Measurements from ENCODE around the gene ELAVL3. TPM values are rescaled to one million over a fixed set of nuclear protein-coding genes. Genes with fewer than 3 reads are reported as not detected.
"Not testable (repeated sequence)": the region's sequence is repeated elsewhere in the genome, so short reads cannot be mapped to it uniquely, and the experiment has no call there.

Gene ELAVL3
- total and polyA plus RNA-seq, 8 donors: 0.08 to 0.16 (median 0.15) TPM; not detected in 5

DNA sequence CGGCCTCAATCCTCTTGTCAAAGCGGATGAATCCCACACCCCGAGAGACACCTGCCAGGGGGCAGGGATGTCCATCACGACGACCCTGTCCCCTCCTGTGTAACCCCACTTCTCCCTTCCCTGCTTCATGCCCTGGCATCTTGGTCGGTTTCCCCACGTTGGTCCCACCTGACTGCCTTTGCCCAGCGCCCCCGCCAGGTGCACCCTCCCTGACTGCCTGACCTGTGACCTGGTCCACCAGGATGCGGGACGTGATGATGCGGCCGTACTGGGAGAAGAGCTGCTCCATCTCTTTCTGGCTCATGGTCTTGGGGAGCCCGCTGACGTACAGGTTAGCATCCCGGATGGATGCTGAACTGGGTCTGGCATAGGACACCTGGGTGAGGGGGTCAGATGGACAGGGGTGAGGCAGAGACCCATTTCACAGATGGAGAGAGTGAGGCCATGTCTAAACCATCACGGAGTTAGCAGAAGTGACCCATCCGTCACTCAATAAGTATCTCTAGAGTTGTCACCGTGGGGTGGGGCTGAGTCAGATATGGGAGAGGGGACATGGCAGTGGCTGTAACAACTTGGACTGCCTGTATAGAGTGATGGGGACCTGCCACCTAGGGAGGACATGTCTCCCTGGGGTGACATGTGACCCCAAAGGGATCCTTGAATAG lies 22.5 kb downstream of the ELAVL3 start:
- no peak for FAIRE-seq
- Histone ChIP-seq H3K27ac (no peak overlapping the region), H3K4me3 (no peak overlapping the region), H3K27me3 (no peaks in the 10 kb centered on the region), H3K4me1 (no peaks in the 10 kb centered on the region), H3K9me3 (no peaks in the 10 kb centered on the region), H3K36me3 (no peaks in the 10 kb centered on the region)
- ATAC-seq: no peak
- no peak for DNase-seq
- TF ChIP-seq, protein P1, sequence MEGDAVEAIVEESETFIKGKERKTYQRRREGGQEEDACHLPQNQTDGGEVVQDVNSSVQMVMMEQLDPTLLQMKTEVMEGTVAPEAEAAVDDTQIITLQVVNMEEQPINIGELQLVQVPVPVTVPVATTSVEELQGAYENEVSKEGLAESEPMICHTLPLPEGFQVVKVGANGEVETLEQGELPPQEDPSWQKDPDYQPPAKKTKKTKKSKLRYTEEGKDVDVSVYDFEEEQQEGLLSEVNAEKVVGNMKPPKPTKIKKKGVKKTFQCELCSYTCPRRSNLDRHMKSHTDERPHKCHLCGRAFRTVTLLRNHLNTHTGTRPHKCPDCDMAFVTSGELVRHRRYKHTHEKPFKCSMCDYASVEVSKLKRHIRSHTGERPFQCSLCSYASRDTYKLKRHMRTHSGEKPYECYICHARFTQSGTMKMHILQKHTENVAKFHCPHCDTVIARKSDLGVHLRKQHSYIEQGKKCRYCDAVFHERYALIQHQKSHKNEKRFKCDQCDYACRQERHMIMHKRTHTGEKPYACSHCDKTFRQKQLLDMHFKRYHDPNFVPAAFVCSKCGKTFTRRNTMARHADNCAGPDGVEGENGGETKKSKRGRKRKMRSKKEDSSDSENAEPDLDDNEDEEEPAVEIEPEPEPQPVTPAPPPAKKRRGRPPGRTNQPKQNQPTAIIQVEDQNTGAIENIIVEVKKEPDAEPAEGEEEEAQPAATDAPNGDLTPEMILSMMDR (IDR thresholded peaks at IDR 0.05): no peak
- 70 to 77% methylated on average over 19 of the region's 19 CpGs for WGBS, 2 donors
- intact Hi-C loops (cut with DNase I): no loop called here

DNA sequence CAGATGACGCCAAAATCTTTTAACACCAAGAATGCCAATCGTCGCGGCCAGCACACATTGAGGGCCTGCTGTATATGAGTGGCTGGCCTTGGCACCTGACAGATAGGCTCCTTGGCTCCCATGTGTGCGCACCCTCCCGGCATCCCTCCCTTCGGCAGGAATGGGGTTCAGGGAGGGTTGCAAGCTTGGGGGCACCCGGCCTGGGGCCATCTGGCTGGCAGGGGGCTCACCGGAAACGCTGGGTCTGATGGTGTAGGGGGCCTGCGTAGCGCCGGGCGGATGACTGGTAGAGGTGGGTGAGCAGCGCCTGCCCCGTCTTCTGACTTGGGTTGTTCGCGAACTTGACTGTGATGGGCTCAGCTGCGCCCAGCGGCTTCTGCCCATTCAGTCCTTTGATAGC lies 23.0 kb downstream of the ELAVL3 start:
- Histone ChIP-seq H3K27ac (no peak overlapping the region), H3K9me3 (no peaks in the 10 kb centered on the region), H3K36me3 (no peaks in the 10 kb centered on the region), H3K4me3 (no peak overlapping the region), H3K27me3 (no peaks in the 10 kb centered on the region), H3K4me1 (no peaks in the 10 kb centered on the region)
- WGBS, 2 donors: 74 to 77% methylated on average over 20 of the region's 20 CpGs
- TF ChIP-seq, protein P1 (IDR thresholded peaks at IDR 0.05): no peak
- FAIRE-seq (no peak), ATAC-seq (no peak), DNase-seq (no peak)
- intact Hi-C loops (cut with DNase I): no loop called here

DNA sequence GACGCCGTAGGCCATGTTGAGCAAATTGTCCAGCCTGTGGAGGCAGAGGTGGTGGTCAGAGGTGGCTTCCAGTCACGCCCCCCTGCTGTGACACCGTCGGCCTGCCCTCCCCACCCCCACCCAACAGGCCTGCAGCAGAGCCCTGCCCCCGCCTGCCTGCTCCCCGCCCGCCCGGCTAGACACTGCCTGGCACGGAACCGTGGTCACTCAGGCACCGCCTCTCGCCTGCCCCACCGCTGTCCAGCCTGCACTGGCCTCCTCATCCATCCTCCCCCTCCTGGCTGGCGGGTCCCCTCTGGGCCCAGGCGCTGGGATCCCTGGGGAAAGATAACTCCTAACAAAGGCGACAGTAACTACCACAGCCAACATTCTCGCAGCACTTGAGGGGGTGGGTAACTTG lies 23.7 kb downstream of the ELAVL3 start:
- FAIRE-seq: no peak
- H3K27ac ChIP-seq: no peak overlapping the region

DNA sequence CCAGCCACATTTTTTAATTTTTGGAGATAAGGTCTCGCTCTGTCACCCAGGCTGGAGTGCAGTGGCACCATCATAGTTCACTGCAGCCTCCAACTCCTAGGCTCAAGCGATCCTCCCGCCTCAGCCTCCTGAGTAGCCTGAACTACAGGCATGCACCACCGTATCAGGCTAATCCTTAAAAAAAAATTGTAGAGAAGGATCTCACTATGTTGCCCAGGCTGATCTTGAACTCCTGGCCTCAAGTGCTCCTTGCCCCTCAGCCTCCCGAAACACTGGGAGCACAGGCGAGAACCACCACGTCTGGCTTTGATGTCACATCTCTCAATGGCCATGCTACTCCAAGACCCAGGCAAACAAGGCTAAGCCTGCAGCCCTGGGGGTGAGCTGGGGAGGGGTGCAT lies 24.2 kb downstream of the ELAVL3 start:
- TF ChIP-seq, protein P1 (IDR thresholded peaks at IDR 0.05): no peak
- no peaks in the 10 kb centered on the region for H3K27me3 ChIP-seq
- no peak overlapping the region for H3K27ac ChIP-seq
- no peaks in the 10 kb centered on the region for H3K4me1 ChIP-seq
- WGBS, 2 donors: 88 to 92% methylated on average over 7 of the region's 7 CpGs
- no peaks in the 10 kb centered on the region for H3K9me3 ChIP-seq
- DNase-seq (no peak), FAIRE-seq (no peak), ATAC-seq (no peak)
- intact Hi-C loops (cut with DNase I): no loop called here
- H3K4me3 ChIP-seq: no peak overlapping the region
- H3K36me3 ChIP-seq: no peaks in the 10 kb centered on the region

More for the DNA sequence above, 23.7 kb downstream of the ELAVL3 start:
- intact Hi-C loops (cut with DNase I): no loop called here
- Histone ChIP-seq H3K27me3 (no peaks in the 10 kb centered on the region), H3K4me3 (no peak overlapping the region), H3K4me1 (no peaks in the 10 kb centered on the region), H3K36me3 (no peaks in the 10 kb centered on the region), H3K9me3 (no peaks in the 10 kb centered on the region)
- WGBS, 2 donors: 21 to 30% methylated on average over 14 to 18 of the region's 18 CpGs
- no peak for DNase-seq
- TF ChIP-seq, protein P1 (IDR thresholded peaks at IDR 0.05): no peak
- ATAC-seq: peak in 1 of 4 donors; percentile 20

DNA sequence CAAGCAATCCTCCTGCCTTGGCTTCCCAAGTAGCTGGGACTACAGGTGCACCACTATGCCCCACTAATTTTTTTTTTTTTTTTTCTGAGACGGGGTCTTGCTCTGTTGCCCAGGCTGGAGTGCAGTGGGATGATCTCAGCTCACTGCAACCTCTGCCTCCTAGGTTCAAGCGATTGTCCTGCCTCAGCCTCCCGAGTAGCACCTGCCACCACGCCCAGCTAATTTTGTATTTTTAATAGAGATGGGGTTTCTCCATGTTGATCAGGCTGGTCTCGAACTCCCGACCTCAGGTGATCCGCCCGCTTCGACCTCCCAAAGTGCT lies 25.7 kb downstream of the ELAVL3 start:
- DNase-seq; H3K36me3 ChIP-seq; H3K4me1 ChIP-seq; H3K4me3 ChIP-seq; H3K9me3 ChIP-seq; intact Hi-C loops (cut with DNase I); H3K27ac ChIP-seq; FAIRE-seq; ATAC-seq; H3K27me3 ChIP-seq: not testable (repeated sequence)
- WGBS, 2 donors: 80 to 86% methylated on average over 9 of the region's 9 CpGs
